GM23248 (cell line): ENCODE measurements around the gene LYVE1. TPM values are rescaled to one million over a fixed set of nuclear protein-coding genes. Genes with fewer than 3 reads are reported as not detected.

Experiments used
- DNase-seq: peaks from one replicate; pipeline ENCODE4 v3.0.0-alpha.2; 2015
- H2AFZ ChIP-seq: fragments of 200-600 bp; sonication (generic); 2 replicates; pipeline ENCODE4 v1.6.1; 2016; ENCODE audit warnings: antibody characterized with exemption
- H3F3A ChIP-seq: fragments of 200-600 bp; sonication (generic); 2 replicates; pipeline ENCODE4 v1.6.1; 2016; ENCODE audit warnings: mild to moderate bottlenecking, antibody characterized with exemption, mixed run types; ENCODE audit not compliant: insufficient read depth
- H3K27ac ChIP-seq: fragments of 200-600 bp; sonication (generic); 2 replicates; pipeline ENCODE4 v1.5.1; 2016; ENCODE audit warnings: mild to moderate bottlenecking
- H3K27me3 ChIP-seq: fragments of 200-600 bp; sonication (generic); replicated peaks from 2 replicates; pipeline ENCODE4 v1.6.1; 2016; ENCODE audit warnings: mild to moderate bottlenecking; ENCODE audit not compliant: insufficient read depth
- H3K36me3 ChIP-seq: fragments of 200-600 bp; sonication (generic); 2 replicates; pipeline ENCODE4 v1.6.1; 2016; ENCODE audit warnings: low read depth, mild to moderate bottlenecking
- H3K4me1 ChIP-seq: fragments of 200-600 bp; sonication (generic); 2 replicates; pipeline ENCODE4 v1.6.1; 2016; ENCODE audit warnings: mild to moderate bottlenecking; ENCODE audit not compliant: insufficient read depth
- H3K4me2 ChIP-seq: fragments of 200-600 bp; sonication (generic); one replicate; pipeline ENCODE4 v1.6.1; 2016; ENCODE audit warnings: mild to moderate bottlenecking; ENCODE audit not compliant: unreplicated experiment
- H3K4me3 ChIP-seq: fragments of 200-600 bp; sonication (generic); 2 replicates; pipeline ENCODE4 v1.5.1; 2016; ENCODE audit warnings: mild to moderate bottlenecking
- H3K79me2 ChIP-seq: fragments of 200-600 bp; sonication (generic); 2 replicates; pipeline ENCODE4 v1.6.1; 2016; ENCODE audit warnings: mild to moderate bottlenecking; ENCODE audit not compliant: insufficient read depth
- H3K9ac ChIP-seq: fragments of 200-600 bp; sonication (generic); 2 replicates; pipeline ENCODE4 v1.6.1; 2016; ENCODE audit warnings: mild to moderate bottlenecking
- H3K9me2 ChIP-seq: fragments of 200-600 bp; sonication (generic); 2 replicates; pipeline ENCODE4 v1.6.1; 2016; ENCODE audit warnings: mixed run types, mild to moderate bottlenecking, moderate library complexity; ENCODE audit not compliant: insufficient read depth
- H3K9me3 ChIP-seq: fragments of 200-600 bp; sonication (generic); one replicate; pipeline ENCODE4 v1.6.1; 2017; ENCODE audit warnings: low read depth
- H4K20me1 ChIP-seq: fragments of 200-600 bp; sonication (generic); 2 replicates; pipeline ENCODE4 v1.6.0; 2016; ENCODE audit not compliant: insufficient read depth
- EZH2 ChIP-seq: fragments of 200-600 bp; sonication (generic); IDR thresholded peaks from 2 replicates; pipeline ENCODE4 v1.6.1; 2018; ENCODE audit warnings: antibody characterized with exemption, mild to moderate bottlenecking; ENCODE audit not compliant: insufficient read depth, poor library complexity, severe bottlenecking
- EZH2phosphoT487 ChIP-seq: fragments of 200-600 bp; sonication (generic); IDR thresholded peaks from 2 replicates; pipeline ENCODE4 v1.6.1; 2018; ENCODE audit warnings: antibody characterized with exemption, moderate library complexity, mild to moderate bottlenecking, low read depth; ENCODE audit not compliant: insufficient read depth
- WGBS, 2 experiments: methylation state at CpG; one replicate each; pipeline ENCODE4 v1.1.6; 2015 to 2017; ENCODE audit warnings: low lambda C conversion rate in 2 of 2, low coverage in 1 of 2; ENCODE audit errors: missing lambda C conversion rate in 2 of 2; 5-methylcytosine and 5-hydroxymethylcytosine counted together
- in situ Hi-C: fragments of 300-500 bp; cut with MboI; formaldehyde crosslinking; loops from 2 replicates; pipeline ENCODE4 v1.15.0; 2020
- polyA plus RNA-seq: library from polyadenylated mRNA; unstranded; fragments of >200 nt; fragmentation: Nextera tagmentation; extraction: Ambion mirVana; gene quantifications from 2 replicates; pipeline ENCODE4 v1.2.1, GENCODE V29; 2016
- total RNA-seq: library from RNA; depleted of rRNA; stranded (reverse); fragments of >200 nt; shearing (Covaris generic); gene quantifications from 2 replicates; pipeline ENCODE4 v1.2.3, GENCODE V29; 2014

Gene LYVE1
- total and polyA plus RNA-seq, 2 experiments from 2014 or later = not detected

GRCh38 chr11:10564030-10564429, 4.4 kb downstream of the LYVE1 start:
- H3K27ac ChIP-seq = no peak overlapping the region
- DNase-seq = no peak
- 67 to 72% methylated on average over 3 of the region's 3 CpGs for WGBS, 2 experiments
- no peaks in the 10 kb centered on the region for H3K36me3 ChIP-seq
- in situ Hi-C loops = no loop called here
- no peak overlapping the region for H3K4me2 ChIP-seq
- H3K79me2 ChIP-seq = no peaks in the 10 kb centered on the region
- no peaks in the 10 kb centered on the region for H3K4me1 ChIP-seq
- no peaks in the 10 kb centered on the region for H3K9me2 ChIP-seq
- H3K9ac ChIP-seq = no peak overlapping the region
- no peak overlapping the region for H2AFZ ChIP-seq
- H4K20me1 ChIP-seq = no peaks in the 10 kb centered on the region
- TF ChIP-seq EZH2phosphoT487 (no peak), EZH2 (no peak)
- H3K27me3 ChIP-seq = no peaks in the 10 kb centered on the region
- no peaks in the 10 kb centered on the region for H3F3A ChIP-seq
- no peak overlapping the region for H3K4me3 ChIP-seq
- H3K9me3 ChIP-seq = no peaks in the 10 kb centered on the region

- peak; percentile 23 for DNase-seq
- no peak for TF ChIP-seq EZH2phosphoT487
- no peak for TF ChIP-seq EZH2
- no peaks in the 10 kb centered on the region for H3K36me3 ChIP-seq
- H4K20me1 ChIP-seq = no peaks in the 10 kb centered on the region
- no peaks in the 10 kb centered on the region for H3K9me2 ChIP-seq
- H3K9ac ChIP-seq = no peak overlapping the region
- H3K4me2 ChIP-seq = no peak overlapping the region
- no peaks in the 10 kb centered on the region for H3F3A ChIP-seq
- no peak overlapping the region for H3K27ac ChIP-seq
- WGBS, 2 experiments = 88 to 100% methylated on average over 1 of the region's 1 CpG
- H3K27me3 ChIP-seq = no peaks in the 10 kb centered on the region
- H2AFZ ChIP-seq = no peak overlapping the region
- no peak overlapping the region for H3K4me3 ChIP-seq
- in situ Hi-C loops = no loop called here
- no peaks in the 10 kb centered on the region for H3K9me3 ChIP-seq
- H3K4me1 ChIP-seq = no peaks in the 10 kb centered on the region
- no peaks in the 10 kb centered on the region for H3K79me2 ChIP-seq
These were observed 6.5 kb downstream of the LYVE1 start for GRCh38 chr11:10561947-10562346.

GRCh38 chr11:10561043-10561818, 7.2 kb downstream of the LYVE1 start:
- Histone ChIP-seq H4K20me1 (no peaks in the 10 kb centered on the region), H3K9me3 (no peaks in the 10 kb centered on the region), H3K79me2 (no peaks in the 10 kb centered on the region), H3K27ac (no peak overlapping the region), H2AFZ (no peak overlapping the region), H3K4me1 (no peaks in the 10 kb centered on the region), H3K9ac (no peak overlapping the region), H3K4me2 (no peak overlapping the region), H3K36me3 (no peaks in the 10 kb centered on the region), H3K27me3 (no peaks in the 10 kb centered on the region), H3K4me3 (no peak overlapping the region), H3F3A (no peaks in the 10 kb centered on the region), H3K9me2 (no peaks in the 10 kb centered on the region)
- WGBS, 2 experiments = 88 to 90% methylated on average over 3 of the region's 3 CpGs
- in situ Hi-C loops = no loop called here
- DNase-seq = no peak
- TF ChIP-seq EZH2 (no peak), EZH2phosphoT487 (no peak)

GRCh38 chr11:10558288-10558687, 10.2 kb downstream of the LYVE1 start:
- Histone ChIP-seq H3K27ac (no peak overlapping the region), H3K79me2 (no peaks in the 10 kb centered on the region), H3K9me2 (no peaks in the 10 kb centered on the region), H3K4me1 (no peaks in the 10 kb centered on the region), H3K4me3 (no peak overlapping the region), H3K36me3 (no peaks in the 10 kb centered on the region), H3K9ac (no peak overlapping the region), H4K20me1 (no peaks in the 10 kb centered on the region), H2AFZ (no peak overlapping the region), H3F3A (no peaks in the 10 kb centered on the region), H3K4me2 (no peak overlapping the region), H3K9me3 (no peaks in the 10 kb centered on the region), H3K27me3 (no peaks in the 10 kb centered on the region)
- TF ChIP-seq EZH2 (no peak), EZH2phosphoT487 (no peak)
- in situ Hi-C loops = no loop called here
- WGBS, 2 experiments = 86 to 87% methylated on average over 3 of the region's 3 CpGs
- DNase-seq = no peak
